Activated T-cell treated with anti-CD3 and anti-CD28 coated beads, Interleukin-2, amount 50 U/mL, for 48 hours (primary cell): ENCODE measurements around the gene B4GALNT3.

Source experiments
- DNase-seq, 2 experiments: peaks; one replicate each; pipeline ENCODE4 v3.0.0-alpha.2; 2020

Gene B4GALNT3

DNA sequence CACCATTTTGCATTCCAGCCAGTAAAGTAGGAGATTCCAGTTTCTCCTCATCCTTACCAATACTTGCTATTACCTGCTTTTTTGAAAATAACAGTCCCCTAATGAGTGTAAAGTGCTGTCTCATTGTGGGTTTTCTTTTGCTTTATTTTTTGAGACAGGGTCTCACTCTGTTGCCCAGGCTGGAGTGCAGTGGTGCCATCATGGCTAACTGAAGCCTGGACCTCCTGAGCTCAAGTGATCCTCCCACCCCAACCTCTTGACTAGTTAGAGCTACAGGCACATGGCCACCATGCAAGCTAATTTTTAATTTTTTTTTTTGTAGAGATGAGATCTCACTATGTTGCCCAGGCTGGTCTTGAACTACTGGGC lies 142.9 kb downstream of the B4GALNT3 start:
- DNase-seq, result no peak

DNA sequence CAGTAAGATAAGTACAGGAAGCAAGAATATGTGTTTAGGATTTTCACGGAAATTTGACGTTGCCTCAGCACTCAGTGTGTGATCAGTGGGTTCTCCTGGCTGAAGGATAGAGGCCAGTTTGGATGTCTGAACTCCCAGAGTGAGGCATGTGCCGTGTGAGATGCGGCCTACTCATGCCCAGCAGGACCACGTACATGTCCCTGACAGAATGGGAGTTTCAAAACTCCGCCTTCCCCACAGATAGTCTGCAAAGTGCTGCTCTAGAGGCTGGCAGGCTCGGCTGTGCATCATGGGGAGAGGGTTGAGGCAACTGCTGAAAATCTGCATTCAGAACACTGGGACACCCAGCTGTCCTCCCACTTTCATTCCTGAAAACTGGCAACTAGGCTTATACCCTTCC lies 145.2 kb downstream of the B4GALNT3 start:
- no peak for DNase-seq

DNA sequence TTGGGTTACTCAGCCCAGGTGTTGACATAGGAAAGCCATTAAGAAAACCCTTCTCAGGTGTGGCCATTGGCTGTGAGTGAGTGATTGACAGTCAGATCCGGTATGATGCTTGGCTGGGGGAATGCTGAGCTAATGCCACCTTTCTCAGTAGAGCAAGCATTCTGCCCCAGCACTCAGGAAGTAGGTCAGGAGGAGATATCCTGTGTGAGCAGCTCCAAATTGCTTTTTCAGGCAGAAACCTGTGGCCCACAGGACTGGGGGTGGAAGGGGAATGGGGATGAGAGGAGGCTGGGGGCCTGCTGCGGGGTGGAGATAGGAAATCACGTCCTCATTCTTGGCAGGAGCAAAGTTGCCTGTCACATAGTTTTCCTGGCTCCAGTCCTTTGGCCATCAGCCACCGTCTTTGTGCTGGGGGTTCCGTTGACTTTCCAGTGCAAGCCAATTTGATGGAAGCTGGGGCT lies 147.8 kb downstream of the B4GALNT3 start:
- DNase-seq, result no peak

DNA sequence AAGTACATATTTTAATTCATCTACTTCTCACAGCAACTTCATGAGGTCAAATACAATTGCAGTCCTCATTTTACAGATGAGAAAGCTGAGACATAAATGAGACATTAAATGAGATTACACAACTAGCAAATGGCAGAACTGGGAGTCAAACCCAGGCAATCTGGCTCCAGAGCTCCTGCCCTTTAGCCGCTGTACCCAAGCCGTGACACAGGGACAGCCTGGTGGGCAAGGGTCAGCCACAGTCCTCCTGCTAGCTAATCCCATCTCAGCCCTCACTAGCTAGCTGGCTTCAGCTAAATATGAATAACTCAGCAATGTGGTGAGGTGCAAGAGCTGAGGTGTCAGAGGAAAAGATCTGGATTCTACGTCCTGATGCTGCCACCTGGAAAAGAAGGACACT lies 148.7 kb downstream of the B4GALNT3 start:
- no peak for DNase-seq

DNA sequence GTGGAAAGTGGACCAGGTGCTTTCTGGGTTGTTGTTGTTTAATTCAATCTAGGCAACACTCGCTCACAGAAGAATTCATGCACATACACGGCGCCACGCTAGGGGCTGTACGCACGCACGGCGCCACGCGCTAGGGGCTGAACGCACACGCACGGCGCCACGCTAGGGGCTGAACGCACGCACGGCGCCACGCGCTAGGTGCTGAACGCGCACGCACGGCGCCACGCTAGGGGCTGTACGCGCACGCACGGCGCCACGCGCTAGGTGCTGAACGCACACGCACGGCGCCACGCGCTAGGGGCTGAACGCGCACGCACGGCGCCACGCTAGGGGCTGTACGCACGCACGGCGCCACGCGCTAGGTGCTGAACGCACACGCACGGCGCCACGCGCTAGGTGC lies 149.2 kb downstream of the B4GALNT3 start:
- DNase-seq, result no peak

DNA sequence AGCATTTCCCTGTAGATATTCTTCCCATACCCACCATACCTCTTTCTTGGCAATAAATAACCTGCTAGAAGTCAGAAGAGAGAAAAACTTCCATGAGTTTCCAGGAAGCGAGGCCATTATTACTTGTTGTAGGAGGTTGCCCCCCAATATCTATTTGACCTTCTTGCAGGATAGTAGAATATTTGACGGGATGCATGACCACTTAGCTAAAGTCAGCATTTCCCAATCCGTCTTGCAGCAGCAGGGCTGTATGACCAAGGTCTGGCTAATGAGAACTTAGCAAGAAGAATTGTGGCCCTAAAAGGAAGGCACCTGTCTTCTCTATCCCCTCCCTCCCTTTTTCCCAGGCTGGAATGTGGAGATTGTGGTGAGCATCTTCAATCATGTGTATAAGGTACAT lies 152.0 kb downstream of the B4GALNT3 start:
- no peak for DNase-seq

DNA sequence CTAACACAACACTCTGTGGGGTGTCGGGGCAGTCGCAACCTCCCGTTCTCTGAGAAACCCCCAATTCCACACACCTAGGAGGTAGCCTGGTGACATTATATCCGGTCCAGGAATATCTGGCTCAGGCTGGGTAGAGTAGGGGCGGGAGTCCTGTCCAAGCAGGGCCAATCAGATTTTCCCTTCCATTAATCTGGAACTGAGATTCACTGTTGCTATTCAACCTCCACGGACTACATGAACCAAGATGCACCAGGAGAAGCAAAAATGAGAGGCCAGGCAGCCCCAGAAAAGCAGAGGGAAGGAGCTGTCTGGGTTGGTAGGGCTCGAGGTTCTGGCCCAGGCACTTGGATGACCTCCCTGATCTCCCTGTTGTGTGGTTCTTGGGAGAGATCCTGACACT lies 152.6 kb downstream of the B4GALNT3 start:
- no peak for DNase-seq

DNA sequence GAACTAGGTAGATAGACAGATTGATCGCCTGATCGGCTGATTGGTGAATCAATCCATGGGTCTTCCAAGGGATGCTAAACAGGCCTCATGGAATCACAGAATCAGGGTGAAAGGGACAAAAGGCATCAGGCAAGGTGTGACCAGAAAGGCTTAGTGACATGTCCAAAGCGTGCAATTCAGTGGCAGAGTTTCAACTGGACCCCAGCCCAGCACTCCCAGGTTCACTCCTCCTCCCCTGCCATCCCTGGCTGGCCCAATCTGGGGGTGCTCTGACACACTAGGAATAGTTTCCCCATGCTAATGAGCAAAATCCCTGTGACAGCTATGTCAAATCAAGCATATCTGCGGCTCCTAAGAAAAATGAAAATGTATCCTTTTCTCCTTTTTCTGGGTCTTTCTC lies 153.1 kb downstream of the B4GALNT3 start:
- no peak for DNase-seq
